GM12892 (cell line): Measurements from ENCODE around the gene ASTN2.

Experiments used
- POLR2A ChIP-seq: IDR thresholded peaks from 2 replicates; pipeline ENCODE4 v1.6.1; 2011; ENCODE audit warnings: low read depth, low read length, control low read depth
- POLR2AphosphoS5 ChIP-seq: IDR thresholded peaks from 2 replicates; pipeline ENCODE4 v1.6.1; 2011; ENCODE audit warnings: low read depth, low read length, control low read depth
- TAF1 ChIP-seq: IDR thresholded peaks from 2 replicates; pipeline ENCODE4 v1.6.1; 2011; ENCODE audit warnings: low read depth, mild to moderate bottlenecking, control low read depth, low read length, borderline replicate concordance

- TF ChIP-seq POLR2A (no peak), POLR2AphosphoS5 (no peak), TAF1 (no peak)
Observed at GRCh38 chr9:117034866-117035265, 380.0 kb downstream of the ASTN2 start.
